Right lobe of liver (tissue), 6 donors: ENCODE results near the gene CCDC180. TPM values are rescaled to one million over a fixed set of nuclear protein-coding genes. Genes with fewer than 3 reads are reported as not detected.

Experiments used
- ATAC-seq, 4 donors: fragments of 200-7000 bp; cut with Tn5 transposase; one replicate each; pipeline ENCODE4 v1.9.1; 2020; ENCODE audit warnings: mild to moderate bottlenecking in 4 of 4, moderate library complexity in 4 of 4
- DNase-seq, 3 donors: peaks; one replicate each; pipeline ENCODE4 v3.0.0-alpha.2; 2020
- H3K27ac ChIP-seq, 3 donors: fragments of 200-600 bp; one replicate each; pipeline ENCODE4 v1.8.0; 2022
- H3K27me3 ChIP-seq, 2 donors: fragments of 200-600 bp; one replicate each; pipeline ENCODE4 v1.8.0; 2022
- H3K36me3 ChIP-seq, 4 donors: fragments of 200-600 bp; sonication (generic) in 1 of 4; one replicate each; pipeline versions ENCODE4 v1.5.1 to v1.8.0; 2017 to 2022; ENCODE audit warnings: control low read depth in 1 of 4
- H3K4me1 ChIP-seq, 4 donors: fragments of 200-600 bp; sonication (generic) in 1 of 4; one replicate each; pipeline versions ENCODE4 v1.5.1 to v1.8.0; 2017 to 2022; ENCODE audit warnings: control low read depth in 1 of 4
- H3K4me3 ChIP-seq, 3 donors: fragments of 200-600 bp; one replicate each; pipeline ENCODE4 v1.8.0; 2022
- H3K9me3 ChIP-seq, 4 donors: fragments of 200-600 bp; sonication (generic) in 1 of 4; one replicate each; pipeline versions ENCODE4 v1.5.1 to v1.8.0; 2017 to 2022; ENCODE audit warnings: control low read depth in 1 of 4
- CTCF ChIP-seq, 4 donors: fragments of 200-600 bp in 3 of 4; fragments of 450-650 bp in 1 of 4; IDR thresholded peaks; one replicate each; pipeline versions ENCODE4 v1.5.1 to v1.8.0; 2016 to 2022; ENCODE audit warnings: antibody characterized with exemption in 4 of 4, mild to moderate bottlenecking in 2 of 4
- POLR2A ChIP-seq: fragments of 450-650 bp; IDR thresholded peaks from one replicate; pipeline ENCODE4 v1.6.1; 2017; ENCODE audit warnings: antibody characterized with exemption, mild to moderate bottlenecking
- WGBS: methylation state at CpG from one replicate; pipeline ENCODE4 v1.1.6; 2018; ENCODE audit warnings: low coverage, low lambda C conversion rate; ENCODE audit not compliant: insufficient coverage; ENCODE audit errors: missing lambda C conversion rate; 5-methylcytosine and 5-hydroxymethylcytosine counted together
- intact Hi-C, 2 donors: fragments of 100-400 bp; cut with DNase I; formaldehyde crosslinking; loops; one replicate each; pipeline versions ENCODE4 v1.11.2 to v1.14.1; 2022
- total RNA-seq, 6 experiments: library from RNA; depleted of rRNA in 2 of 6; stranded (reverse); fragments of >200 nt in 2 of 6; fragmentation: NEBNext Ultra II Directional in 3 of 6; extraction: Animal tissue kit (Norgen Biotek cat#: 25700) in 3 of 6; gene quantifications; one replicate each; pipeline versions ENCODE4 v1.1.0 to v1.2.4, GENCODE V29; 2016 to 2023
- donor health status: DM: no; HTN: yes; CAD: no.
- donor health status: DM: no; HTN: no; CAD: no.
- donor health status: DM: no; HTN: no; CAD: no.
- donor health status: DM: no; HTN: yes; CAD: no.
- donor health status: DM: no; HTN: yes; CAD: no.

Gene CCDC180
- total RNA-seq, 6 experiments from 2014 or later, result 0.31 to 1.5 (median 1.0) TPM

- Histone ChIP-seq H3K9me3 (no peaks in the 10 kb centered on the region), H3K27ac (no peak overlapping the region), H3K36me3 (no peaks in the 10 kb centered on the region), H3K4me3 (no peak overlapping the region), H3K4me1 (no peaks in the 10 kb centered on the region), H3K27me3 (no peaks in the 10 kb centered on the region)
- ATAC-seq, result peak in 3 of 4 donors; percentile 34 to 76 (median 41)
- WGBS, result 66% methylated on average over 3 of the region's 7 CpGs
- no peak for TF ChIP-seq POLR2A
- no peak for TF ChIP-seq CTCF (IDR thresholded peaks at IDR 0.05)
- intact Hi-C loops, result no loop called here
- peak in 2 of 3 donors; percentile 64 to 67 for DNase-seq
Measured at GRCh38 chr9:97316904-97317303, 9.4 kb downstream of the CCDC180 start.

GRCh38 chr9:97318433-97318832 lies 11.0 kb downstream of the CCDC180 start:
- no peak for DNase-seq
- TF ChIP-seq POLR2A, result no peak
- no peak for TF ChIP-seq CTCF (IDR thresholded peaks at IDR 0.05)
- H3K4me1 ChIP-seq, result no peaks in the 10 kb centered on the region
- ATAC-seq, result no peak
- no peaks in the 10 kb centered on the region for H3K36me3 ChIP-seq
- no peaks in the 10 kb centered on the region for H3K27me3 ChIP-seq
- H3K4me3 ChIP-seq, result no peak overlapping the region
- intact Hi-C loops, result no loop called here
- no peak overlapping the region for H3K27ac ChIP-seq
- H3K9me3 ChIP-seq, result no peaks in the 10 kb centered on the region
- no CpG with 5 or more reads among the region's 6 CpGs for WGBS

- H3K36me3 ChIP-seq, result no peaks in the 10 kb centered on the region
- TF ChIP-seq POLR2A, result no peak
- TF ChIP-seq CTCF (IDR thresholded peaks at IDR 0.05), result no peak
- no peaks in the 10 kb centered on the region for H3K4me1 ChIP-seq
- no peak overlapping the region for H3K27ac ChIP-seq
- DNase-seq (no peak), ATAC-seq (no peak)
- H3K9me3 ChIP-seq, result no peaks in the 10 kb centered on the region
- no peaks in the 10 kb centered on the region for H3K27me3 ChIP-seq
- no peak overlapping the region for H3K4me3 ChIP-seq
- intact Hi-C loops, result no loop called here
- WGBS, result 96% methylated on average over 2 of the region's 2 CpGs
Measured at GRCh38 chr9:97319395-97319794, 11.9 kb downstream of the CCDC180 start.

GRCh38 chr9:97320080-97320642 lies 12.7 kb downstream of the CCDC180 start:
- no peak overlapping the region for H3K4me3 ChIP-seq
- no peaks in the 10 kb centered on the region for H3K36me3 ChIP-seq
- H3K27me3 ChIP-seq, result no peaks in the 10 kb centered on the region
- H3K9me3 ChIP-seq, result no peaks in the 10 kb centered on the region
- no peaks in the 10 kb centered on the region for H3K4me1 ChIP-seq
- TF ChIP-seq CTCF (IDR thresholded peaks at IDR 0.05), result no peak
- TF ChIP-seq POLR2A, result no peak
- DNase-seq (no peak), ATAC-seq (no peak)
- H3K27ac ChIP-seq, result no peak overlapping the region
- WGBS, result 94% methylated on average over 4 of the region's 5 CpGs
- intact Hi-C loops, result no loop called here

- H3K36me3 ChIP-seq, result no peaks in the 10 kb centered on the region
- H3K4me1 ChIP-seq, result no peaks in the 10 kb centered on the region
- no peaks in the 10 kb centered on the region for H3K9me3 ChIP-seq
- no peak for TF ChIP-seq CTCF (IDR thresholded peaks at IDR 0.05)
- no peak for TF ChIP-seq POLR2A
- intact Hi-C loops, result no loop called here
- no peaks in the 10 kb centered on the region for H3K27me3 ChIP-seq
- H3K4me3 ChIP-seq, result no peak overlapping the region
- 80% methylated on average over 1 of the region's 1 CpG for WGBS
- no peak for DNase-seq
- no peak for ATAC-seq
- H3K27ac ChIP-seq, result no peak overlapping the region
Measured at GRCh38 chr9:97321251-97321650, 13.8 kb downstream of the CCDC180 start.
